OCI-LY7 (cell line): ENCODE data around the gene CSTPP1.

Experiments used
- EZH2phosphoT487 ChIP-seq: fragments of 200-600 bp; sonication (generic); IDR thresholded peaks from 2 replicates; pipeline ENCODE4 v1.6.1; 2018; ENCODE audit warnings: low read depth, borderline replicate concordance, mild to moderate bottlenecking, mixed run types, antibody characterized with exemption, low read length, moderate library complexity, mixed read lengths
- TF ChIP-seq, protein P1 (sequence below): fragments of 200-600 bp; sonication (generic); conservative IDR thresholded peaks from 2 replicates; pipeline ENCODE4 v1.5.1; 2014; ENCODE audit warnings: mild to moderate bottlenecking, antibody characterized with exemption, low read length, moderate library complexity, mixed read lengths

DNA sequence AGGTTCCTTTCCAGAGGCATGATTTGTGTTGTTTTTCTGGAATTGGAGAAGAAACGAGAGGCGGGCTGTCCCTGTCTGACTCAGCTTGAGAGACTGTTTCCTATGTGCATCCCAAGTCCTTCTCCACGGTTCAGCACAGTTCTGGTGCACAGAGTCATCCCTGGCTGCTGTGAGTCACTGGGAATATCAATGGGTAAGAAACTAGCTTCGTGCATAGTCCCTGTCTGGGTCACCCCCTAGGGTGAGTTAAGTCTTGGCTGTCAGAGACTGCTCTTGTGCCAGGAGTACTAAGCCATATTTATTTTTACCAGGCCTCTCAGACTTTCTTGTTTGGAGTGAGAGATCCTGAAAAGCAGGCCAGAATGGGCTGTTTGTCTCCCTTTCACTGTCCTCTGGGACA lies 15.8 kb upstream of the CSTPP1 start:
- TF ChIP-seq, protein P1, sequence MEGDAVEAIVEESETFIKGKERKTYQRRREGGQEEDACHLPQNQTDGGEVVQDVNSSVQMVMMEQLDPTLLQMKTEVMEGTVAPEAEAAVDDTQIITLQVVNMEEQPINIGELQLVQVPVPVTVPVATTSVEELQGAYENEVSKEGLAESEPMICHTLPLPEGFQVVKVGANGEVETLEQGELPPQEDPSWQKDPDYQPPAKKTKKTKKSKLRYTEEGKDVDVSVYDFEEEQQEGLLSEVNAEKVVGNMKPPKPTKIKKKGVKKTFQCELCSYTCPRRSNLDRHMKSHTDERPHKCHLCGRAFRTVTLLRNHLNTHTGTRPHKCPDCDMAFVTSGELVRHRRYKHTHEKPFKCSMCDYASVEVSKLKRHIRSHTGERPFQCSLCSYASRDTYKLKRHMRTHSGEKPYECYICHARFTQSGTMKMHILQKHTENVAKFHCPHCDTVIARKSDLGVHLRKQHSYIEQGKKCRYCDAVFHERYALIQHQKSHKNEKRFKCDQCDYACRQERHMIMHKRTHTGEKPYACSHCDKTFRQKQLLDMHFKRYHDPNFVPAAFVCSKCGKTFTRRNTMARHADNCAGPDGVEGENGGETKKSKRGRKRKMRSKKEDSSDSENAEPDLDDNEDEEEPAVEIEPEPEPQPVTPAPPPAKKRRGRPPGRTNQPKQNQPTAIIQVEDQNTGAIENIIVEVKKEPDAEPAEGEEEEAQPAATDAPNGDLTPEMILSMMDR = no peak
- no peak for TF ChIP-seq EZH2phosphoT487
